Endothelial cell of umbilical vein (primary cell): ENCODE results near the gene TEAD3. TPM values are rescaled to one million over a fixed set of nuclear protein-coding genes. Genes with fewer than 3 reads are reported as not detected.
"Not testable (repeated sequence)": the region's sequence is repeated elsewhere in the genome, so short reads cannot be mapped to it uniquely, and the experiment has no call there.

Experiments used
- BruUV-seq: library from RNA; stranded (reverse); fragments of 400-500 nt; replicated peaks from 2 replicates; lab custom pipeline; 2021; lab: Mats Ljungman, UMichigan
- CTCF ChIA-PET: fragments of 300-600, 350-600 bp; sonication (Branson Sonifier 250); formaldehyde crosslinking; loops from one replicate; lab custom pipeline; 2021; ENCODE audit warnings: antibody characterized with exemption, inconsistent platforms; lab: Charles Lee
- POLR2A ChIA-PET: fragments of 300-600, 350-600 bp; sonication (Branson Sonifier 250); formaldehyde crosslinking; loops from one replicate; lab custom pipeline; 2021; ENCODE audit warnings: antibody characterized with exemption, inconsistent platforms; lab: Charles Lee
- DNase-seq: peaks from one replicate; pipeline ENCODE4 v3.0.0-alpha.2; 2011; ENCODE audit warnings: low read depth, low spot score
- FAIRE-seq: peaks from 2 replicates; lab custom pipeline; 2011; peaks lifted over from hg19 to GRCh38; lab: Jason Lieb, UNC
- H2AFZ ChIP-seq: 2 replicates; pipeline ENCODE4 v1.6.0; 2012; ENCODE audit warnings: low read depth, low read length, control low read depth, inconsistent platforms
- H3K27ac ChIP-seq: 2 replicates; pipeline ENCODE4 v1.5.1; 2011; ENCODE audit warnings: low read depth, mild to moderate bottlenecking, control low read depth, low read length, moderate library complexity; ENCODE audit not compliant: insufficient read depth
- H3K27me3 ChIP-seq, 2 experiments: 2 replicates each; pipeline versions ENCODE4 v1.6.0 to v1.6.1; 2011; ENCODE audit warnings: low read length in 2 of 2, mixed read lengths in 1 of 2; ENCODE audit not compliant: control insufficient read depth in 2 of 2, insufficient read depth in 2 of 2
- H3K36me3 ChIP-seq, 2 experiments: 2 replicates in 1 of 2; 3 replicates in 1 of 2; pipeline ENCODE4 v1.5.1; 2011; ENCODE audit warnings: low read length in 2 of 2, mild to moderate bottlenecking in 1 of 2, moderate library complexity in 1 of 2; ENCODE audit not compliant: control insufficient read depth in 2 of 2, insufficient read depth in 2 of 2; ENCODE audit errors: extremely low read depth in 1 of 2
- H3K4me1 ChIP-seq: 3 replicates; pipeline ENCODE4 v1.5.1; 2011; ENCODE audit warnings: mild to moderate bottlenecking, low read length; ENCODE audit not compliant: control insufficient read depth, insufficient read depth; ENCODE audit errors: extremely low read depth
- H3K4me2 ChIP-seq: 2 replicates; pipeline ENCODE4 v1.6.1; 2011; ENCODE audit warnings: low read length, control low read depth, mixed read lengths; ENCODE audit not compliant: insufficient read depth
- H3K4me3 ChIP-seq, 3 experiments: fragments of 200-600 bp in 1 of 3; sonication (generic), shearing (Covaris generic) in 1 of 3; replicated peaks in 1 of 3; 2 replicates each; pipeline ENCODE4 v1.5.1; 2011 to 2016; ENCODE audit warnings: control low read depth in 3 of 3, low read length in 3 of 3, mild to moderate bottlenecking in 2 of 3, inconsistent platforms in 1 of 3, low read depth in 1 of 3, moderate library complexity in 1 of 3; ENCODE audit not compliant: insufficient read depth in 1 of 3
- H3K79me2 ChIP-seq: 2 replicates; pipeline ENCODE4 v1.6.0; 2012; ENCODE audit warnings: low read length, inconsistent platforms; ENCODE audit not compliant: control insufficient read depth, insufficient read depth
- H3K9ac ChIP-seq: replicated peaks from 2 replicates; pipeline ENCODE3; 2011; ENCODE audit warnings: low read length, control low read depth; ENCODE audit not compliant: insufficient read depth; ENCODE audit errors: extremely low read depth
- H3K9me1 ChIP-seq: replicated peaks from 3 replicates; pipeline ENCODE4 v1.6.0; 2011; ENCODE audit warnings: mild to moderate bottlenecking, low read length; ENCODE audit not compliant: control insufficient read depth, insufficient read depth; ENCODE audit errors: extremely low read depth
- H3K9me3 ChIP-seq: replicated peaks from 2 replicates; pipeline ENCODE4 v1.5.1; 2012; ENCODE audit warnings: low read length, inconsistent platforms; ENCODE audit not compliant: control insufficient read depth, insufficient read depth
- H4K20me1 ChIP-seq: replicated peaks from 2 replicates; pipeline ENCODE3; 2011; ENCODE audit warnings: mild to moderate bottlenecking, low read length; ENCODE audit not compliant: control insufficient read depth, insufficient read depth; ENCODE audit errors: extremely low read depth
- FOS ChIP-seq: IDR thresholded peaks from 2 replicates; pipeline ENCODE4 v1.6.1; 2011; ENCODE audit warnings: mild to moderate bottlenecking, low read length, moderate library complexity, borderline replicate concordance; ENCODE audit not compliant: insufficient read depth
- POLR2AphosphoS5 ChIP-seq: IDR thresholded peaks from 2 replicates; pipeline ENCODE4 v1.6.1; 2012; ENCODE audit warnings: low read depth, mild to moderate bottlenecking, control low read depth, low read length, moderate library complexity; ENCODE audit not compliant: insufficient read depth
- dilution Hi-C: fragments of 300-500 bp; cut with MboI; formaldehyde crosslinking; loops from one replicate; pipeline ENCODE4 v1.15.0; 2019; ENCODE audit warnings: low sequenced_read_pairs; ENCODE audit not compliant: extremely low pct_ligation_motif_present
- intact Hi-C: fragments of 100-400 bp; cut with micrococcal nuclease; formaldehyde crosslinking; loops from one replicate; pipeline ENCODE4 v1.10.0; 2022
- polyA plus RNA-seq, 4 experiments: library from polyadenylated mRNA; depleted of rRNA in 3 of 4; stranded (reverse) in 3 of 4; unstranded in 1 of 4; fragments of >200 nt; gene quantifications; 2 replicates each; pipeline versions ENCODE4 v1.2.1 to v1.2.3, GENCODE V29; 2011 to 2012; ENCODE audit warnings: missing spikeins in 1 of 4
- total RNA-seq: library from RNA; stranded (reverse); gene quantifications from 2 replicates; pipeline ENCODE4 v1.2.3, GENCODE V29; 2021

Gene TEAD3
- total and polyA plus RNA-seq, 2 donors (not counting 3 experiments of a cell fraction or from before 2014, with no cell fraction given) = 1.1 to 1.6 TPM

DNA sequence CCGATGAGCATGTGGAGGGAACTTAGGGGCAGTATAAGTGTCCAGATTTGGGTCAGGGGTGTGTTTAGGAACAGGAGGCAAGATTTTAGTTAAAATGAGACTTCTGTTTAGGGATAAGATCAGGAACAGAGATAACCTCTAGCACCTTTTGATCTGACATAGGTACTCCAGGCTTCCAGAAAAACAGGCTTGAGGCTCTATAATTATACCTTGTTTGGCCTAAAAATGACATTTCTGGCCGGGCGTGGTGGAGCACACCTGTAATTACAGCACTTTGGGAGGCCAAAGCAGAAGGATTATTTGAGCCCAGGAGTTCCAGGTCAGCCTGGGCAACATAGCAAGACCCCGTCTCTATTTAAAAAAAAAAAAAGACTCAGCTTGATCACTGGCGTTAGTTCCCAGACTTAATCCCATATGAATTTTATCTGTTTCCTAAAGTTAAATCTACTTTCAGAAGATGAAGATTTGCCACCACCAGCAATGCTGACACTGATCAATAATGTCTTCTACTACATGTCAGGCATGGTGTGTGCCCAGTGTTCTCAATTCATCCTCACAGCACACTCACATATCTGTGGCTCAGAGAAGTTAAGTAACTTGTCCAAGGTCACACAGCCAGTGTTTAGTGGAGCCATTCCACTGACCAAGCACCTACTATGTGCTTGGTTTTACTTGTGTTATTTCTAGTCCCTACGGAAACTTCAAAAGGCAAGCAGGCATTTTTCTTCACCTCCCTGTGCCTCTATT lies 21.9 kb upstream of the TEAD3 start:
- DNase-seq (no peak), FAIRE-seq (no peak)
- Histone ChIP-seq H3K4me1 (no peaks in the 10 kb centered on the region), H3K79me2 (no peaks in the 10 kb centered on the region), H3K9ac (no peak overlapping the region), H3K27me3 (no peaks in the 10 kb centered on the region), H3K9me1 (no peaks in the 10 kb centered on the region), H3K4me2 (no peak overlapping the region), H3K4me3 (no peak overlapping the region), H3K27ac (no peak overlapping the region), H3K36me3 (no peaks in the 10 kb centered on the region), H4K20me1 (no peaks in the 10 kb centered on the region), H2AFZ (no peak overlapping the region), H3K9me3 (no peaks in the 10 kb centered on the region)
- BruUV-seq = no TSS peak
- POLR2A ChIA-PET = interaction anchor here (1.0 kb wide), 1 partner anchor 219 kb away, joined by 3 read pairs; no protein-coding TSS in a partner anchor
- intact Hi-C loops = no loop called here
- TF ChIP-seq FOS (no peak), POLR2AphosphoS5 (no peak)
- dilution Hi-C loops = no loop called here
- CTCF ChIA-PET = interaction anchor here (1.4 to 11.7 kb wide), 5 partner anchors 8 to 238 kb away, joined by 3 to 252 read pairs (median 7); partner anchors contain the start of gene ARMC12

DNA sequence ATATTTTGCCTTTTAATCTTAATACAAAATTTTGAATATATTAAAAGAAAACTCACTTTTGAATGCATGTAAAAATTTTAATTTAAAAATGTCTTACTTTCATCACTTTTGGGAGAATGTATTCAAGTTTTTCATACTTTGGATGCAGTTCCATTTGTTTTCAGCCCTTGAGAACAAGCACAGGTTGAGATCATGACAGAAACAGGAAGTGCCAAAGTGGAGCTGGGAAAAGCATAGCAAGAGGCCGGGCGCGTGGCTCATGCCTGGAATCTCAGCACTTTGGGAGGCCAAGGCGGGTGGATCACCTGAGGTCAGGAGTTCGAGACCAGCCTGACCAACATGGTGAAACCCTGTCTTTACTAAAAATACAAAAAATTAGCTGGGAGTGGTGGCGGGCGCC lies 21.1 kb upstream of the TEAD3 start:
- H3K9me1 ChIP-seq, intact Hi-C loops, H3K27me3 ChIP-seq, H3K4me2 ChIP-seq, dilution Hi-C loops, H3K9ac ChIP-seq, H3K79me2 ChIP-seq, H3K9me3 ChIP-seq, H3K27ac ChIP-seq, H3K36me3 ChIP-seq, DNase-seq, BruUV-seq, H2AFZ ChIP-seq, H3K4me3 ChIP-seq, H3K4me1 ChIP-seq, H4K20me1 ChIP-seq: not testable (repeated sequence)
- FAIRE-seq = peak; percentile 54
- POLR2A ChIA-PET = interaction anchor here (1.0 kb wide), 1 partner anchor 219 kb away, joined by 3 read pairs; no protein-coding TSS in a partner anchor
- CTCF ChIA-PET = interaction anchor here (1.2 to 11.7 kb wide), 8 partner anchors 9 to 239 kb away, joined by 3 to 252 read pairs (median 4); partner anchors contain the start of gene ARMC12
